Bronchial epithelial cell (primary cell): ENCODE results near the gene BAIAP2L2. TPM values are rescaled to one million over a fixed set of nuclear protein-coding genes. Genes with fewer than 3 reads are reported as not detected.
"Not testable (repeated sequence)": the region's sequence is repeated elsewhere in the genome, so short reads cannot be mapped to it uniquely, and the experiment has no call there.

Source experiments
- DNase-seq: peaks from one replicate; pipeline ENCODE4 v3.0.0-alpha.2; 2010; ENCODE audit warnings: low read depth
- FAIRE-seq: peaks from 2 replicates; lab custom pipeline; 2011; peaks lifted over from hg19 to GRCh38; lab: Jason Lieb, UNC
- H3K27me3 ChIP-seq: 2 replicates; pipeline ENCODE4 v1.5.1; 2011; ENCODE audit warnings: low read length; ENCODE audit not compliant: control insufficient read depth, insufficient read depth
- H3K36me3 ChIP-seq: 2 replicates; pipeline ENCODE4 v1.5.1; 2011; ENCODE audit warnings: low read length; ENCODE audit not compliant: control insufficient read depth, insufficient read depth
- H3K4me3 ChIP-seq: 2 replicates; pipeline ENCODE4 v1.5.1; 2011; ENCODE audit warnings: mild to moderate bottlenecking, low read depth, low read length, control low read depth
- total RNA-seq: library from RNA; depleted of rRNA; stranded (reverse); fragments of >200 nt; gene quantifications from 2 replicates; pipeline ENCODE4 v1.2.1, GENCODE V29; 2014
- TF ChIP-seq, protein P1 (sequence below): IDR thresholded peaks from 2 replicates; pipeline ENCODE4 v1.5.1; 2011; ENCODE audit warnings: mild to moderate bottlenecking, moderate library complexity, low read length, control low read depth, inconsistent platforms; ENCODE audit not compliant: insufficient read depth, severe bottlenecking

BAIAP2L2 gene
- total RNA-seq, 1 donor from 2014 or later: 0.26 TPM

- H3K4me3 ChIP-seq: no peak overlapping the region
- no peaks in the 10 kb centered on the region for H3K27me3 ChIP-seq
- FAIRE-seq (no peak), DNase-seq (no peak)
- TF ChIP-seq, protein P1, sequence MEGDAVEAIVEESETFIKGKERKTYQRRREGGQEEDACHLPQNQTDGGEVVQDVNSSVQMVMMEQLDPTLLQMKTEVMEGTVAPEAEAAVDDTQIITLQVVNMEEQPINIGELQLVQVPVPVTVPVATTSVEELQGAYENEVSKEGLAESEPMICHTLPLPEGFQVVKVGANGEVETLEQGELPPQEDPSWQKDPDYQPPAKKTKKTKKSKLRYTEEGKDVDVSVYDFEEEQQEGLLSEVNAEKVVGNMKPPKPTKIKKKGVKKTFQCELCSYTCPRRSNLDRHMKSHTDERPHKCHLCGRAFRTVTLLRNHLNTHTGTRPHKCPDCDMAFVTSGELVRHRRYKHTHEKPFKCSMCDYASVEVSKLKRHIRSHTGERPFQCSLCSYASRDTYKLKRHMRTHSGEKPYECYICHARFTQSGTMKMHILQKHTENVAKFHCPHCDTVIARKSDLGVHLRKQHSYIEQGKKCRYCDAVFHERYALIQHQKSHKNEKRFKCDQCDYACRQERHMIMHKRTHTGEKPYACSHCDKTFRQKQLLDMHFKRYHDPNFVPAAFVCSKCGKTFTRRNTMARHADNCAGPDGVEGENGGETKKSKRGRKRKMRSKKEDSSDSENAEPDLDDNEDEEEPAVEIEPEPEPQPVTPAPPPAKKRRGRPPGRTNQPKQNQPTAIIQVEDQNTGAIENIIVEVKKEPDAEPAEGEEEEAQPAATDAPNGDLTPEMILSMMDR: no peak
- no peaks in the 10 kb centered on the region for H3K36me3 ChIP-seq
Measured at GRCh38 chr22:38125751-38126201, 15.3 kb upstream of the BAIAP2L2 start.

- Histone ChIP-seq H3K36me3 (no peaks in the 10 kb centered on the region), H3K4me3 (no peak overlapping the region), H3K27me3 (no peaks in the 10 kb centered on the region)
- no peak for DNase-seq
- TF ChIP-seq, protein P1: no peak
- FAIRE-seq: no peak
Measured at GRCh38 chr22:38125038-38125610, 14.6 kb upstream of the BAIAP2L2 start.

- H3K4me3 ChIP-seq: no peak overlapping the region
- H3K27me3 ChIP-seq: no peaks in the 10 kb centered on the region
- TF ChIP-seq, protein P1: peak; percentile 17
- DNase-seq: peak; percentile 90
- H3K36me3 ChIP-seq: no peaks in the 10 kb centered on the region
- FAIRE-seq: peak; percentile 86
Measured at GRCh38 chr22:38124236-38124974, 13.9 kb upstream of the BAIAP2L2 start.

- FAIRE-seq (no peak), DNase-seq (no peak)
- no peaks in the 10 kb centered on the region for H3K27me3 ChIP-seq
- H3K36me3 ChIP-seq: no peaks in the 10 kb centered on the region
- TF ChIP-seq, protein P1: no peak
- no peak overlapping the region for H3K4me3 ChIP-seq
Measured at GRCh38 chr22:38122616-38123015, 12.1 kb upstream of the BAIAP2L2 start.

- DNase-seq: peak; percentile 29
Measured at GRCh38 chr22:38120359-38121110, 10.1 kb upstream of the BAIAP2L2 start.

GRCh38 chr22:38118747-38119146 is 8.3 kb upstream of the BAIAP2L2 start:
- H3K4me3 ChIP-seq, DNase-seq, FAIRE-seq, H3K27me3 ChIP-seq, H3K36me3 ChIP-seq: not testable (repeated sequence)

More at GRCh38 chr22:38120359-38121110, 10.1 kb upstream of the BAIAP2L2 start:
- H3K36me3 ChIP-seq: no peaks in the 10 kb centered on the region
- H3K4me3 ChIP-seq: no peak overlapping the region
- no peak for FAIRE-seq
- TF ChIP-seq, protein P1: no peak
- H3K27me3 ChIP-seq: no peaks in the 10 kb centered on the region
